ENCODE measurements around the gene INPPL1.
"Not testable (repeated sequence)": the region's sequence is repeated elsewhere in the genome, so short reads cannot be mapped to it uniquely, and the experiment has no call there.

INPPL1 gene

DNA sequence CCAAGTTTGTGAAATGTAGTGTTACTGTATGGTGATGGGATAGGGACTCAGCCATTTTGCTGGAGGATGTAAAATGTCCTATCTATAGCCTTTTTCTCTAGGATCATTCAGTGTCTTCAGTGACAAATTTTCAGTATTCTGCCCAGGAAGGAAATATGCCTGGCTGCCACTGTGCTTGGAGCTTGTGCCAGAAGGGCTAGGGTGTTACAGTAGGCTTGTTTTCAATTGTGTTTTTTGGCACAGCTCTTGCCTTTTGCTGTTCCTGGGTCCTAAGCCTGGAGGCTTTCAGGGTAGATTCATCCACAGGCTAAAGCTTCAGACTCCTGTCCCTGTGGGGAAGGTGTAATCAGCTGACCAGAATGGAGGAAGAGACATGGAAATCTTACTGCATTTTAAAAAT is 41.4 kb downstream of the INPPL1 start:
- Histone ChIP-seq H3K36me3 (ENCODE audit: control insufficient read depth, insufficient read depth, low read length) (no peaks in the 10 kb centered on the region), H3K4me1 (ENCODE audit: control insufficient read depth, insufficient read depth, low read length) (no peaks in the 10 kb centered on the region), H3K4me3 (ENCODE audit: low read length) (no peak overlapping the region), H3K9ac (ENCODE audit: low read length) (no peak overlapping the region), H3K27ac (ENCODE audit: low read depth, low read length) (no peak overlapping the region), H3K27me3 (ENCODE audit: control insufficient read depth, insufficient read depth, low read length) (no peaks in the 10 kb centered on the region)

DNA sequence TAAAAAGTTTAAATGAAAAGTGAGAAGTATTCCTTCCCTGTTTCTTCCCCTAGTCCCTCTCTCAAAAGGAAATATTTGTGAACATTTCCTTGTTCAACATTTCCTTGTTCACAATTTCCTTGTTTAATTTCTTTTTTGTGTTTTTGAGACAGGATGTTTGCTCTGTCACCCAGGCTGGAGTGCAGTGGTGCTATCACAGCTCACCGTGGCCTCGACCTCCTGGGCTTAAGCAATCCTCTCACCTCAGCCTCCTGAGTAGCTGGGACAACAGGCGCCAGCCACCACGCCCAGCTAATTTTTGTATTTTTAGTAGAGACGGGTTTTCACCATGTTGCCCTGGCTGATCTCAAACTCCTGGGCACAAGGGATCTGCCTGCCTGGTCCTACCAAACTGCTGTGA is 42.4 kb downstream of the INPPL1 start:
- not testable (repeated sequence) for H3K27ac ChIP-seq (ENCODE audit: low read depth, low read length); H3K27me3 ChIP-seq (ENCODE audit: control insufficient read depth, insufficient read depth, low read length); H3K4me1 ChIP-seq (ENCODE audit: control insufficient read depth, insufficient read depth, low read length); H3K4me3 ChIP-seq (ENCODE audit: low read length); H3K9ac ChIP-seq (ENCODE audit: low read length); H3K36me3 ChIP-seq (ENCODE audit: control insufficient read depth, insufficient read depth, low read length)

DNA sequence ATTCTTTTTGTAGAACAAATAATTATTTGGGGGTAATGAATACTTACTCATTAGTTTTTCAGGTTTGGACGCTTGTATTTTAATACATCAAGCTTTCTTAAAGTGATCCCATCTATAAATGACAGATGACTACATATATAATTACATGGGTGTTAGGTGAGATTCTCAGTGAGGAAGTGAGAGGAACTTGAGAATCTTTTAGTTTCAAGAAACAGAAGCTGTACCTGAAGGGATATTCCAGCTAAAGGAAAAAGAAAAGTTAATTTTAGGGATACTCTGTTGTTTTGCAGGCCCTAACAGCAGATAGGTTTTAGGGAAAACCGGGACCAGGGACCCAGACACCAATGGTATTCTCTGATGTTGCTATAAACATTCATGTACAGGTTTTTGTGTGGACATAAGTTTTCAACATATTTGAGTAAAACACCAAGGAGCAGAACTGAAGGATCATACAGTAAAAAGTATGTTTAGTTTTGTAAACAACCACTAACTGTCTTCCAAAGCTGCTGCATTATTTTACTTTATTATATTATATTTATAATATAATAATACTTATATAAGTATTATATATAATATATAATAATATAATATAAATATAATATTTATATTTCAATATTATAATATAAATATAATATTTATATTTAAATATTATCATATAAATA is 43.5 kb downstream of the INPPL1 start:
- Histone ChIP-seq H3K4me3 (ENCODE audit: low read length) (no peak overlapping the region), H3K27me3 (ENCODE audit: control insufficient read depth, insufficient read depth, low read length) (no peaks in the 10 kb centered on the region), H3K36me3 (ENCODE audit: control insufficient read depth, insufficient read depth, low read length) (no peaks in the 10 kb centered on the region), H3K27ac (ENCODE audit: low read depth, low read length) (no peak overlapping the region), H3K4me1 (ENCODE audit: control insufficient read depth, insufficient read depth, low read length) (no peaks in the 10 kb centered on the region), H3K9ac (ENCODE audit: low read length) (no peak overlapping the region)

DNA sequence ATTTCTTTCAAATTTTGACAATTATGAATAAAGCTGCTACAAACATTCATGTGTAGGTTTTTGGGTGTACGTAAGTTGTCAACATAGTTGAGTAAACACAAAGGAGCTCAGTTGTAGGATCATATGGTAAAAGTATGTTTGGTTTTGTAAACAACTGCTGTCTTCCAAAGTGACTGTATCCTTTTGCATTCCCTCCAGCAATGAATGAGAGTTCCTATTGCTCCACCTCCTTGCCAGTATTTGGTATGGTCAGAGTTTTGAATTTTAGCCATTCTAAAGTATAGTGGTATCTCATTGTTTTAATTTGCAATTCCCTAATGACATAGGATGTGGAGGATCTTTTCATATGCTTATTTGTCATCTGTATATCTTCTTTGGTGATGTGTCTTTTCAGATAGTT is 47.4 kb downstream of the INPPL1 start:
- no peak overlapping the region for H3K27ac ChIP-seq (ENCODE audit: low read depth, low read length)
- H3K27me3 ChIP-seq (ENCODE audit: control insufficient read depth, insufficient read depth, low read length): no peaks in the 10 kb centered on the region
- no peaks in the 10 kb centered on the region for H3K36me3 ChIP-seq (ENCODE audit: control insufficient read depth, insufficient read depth, low read length)
- no peak overlapping the region for H3K9ac ChIP-seq (ENCODE audit: low read length)
- no peaks in the 10 kb centered on the region for H3K4me1 ChIP-seq (ENCODE audit: control insufficient read depth, insufficient read depth, low read length)
- H3K4me3 ChIP-seq (ENCODE audit: low read length): no peak overlapping the region

DNA sequence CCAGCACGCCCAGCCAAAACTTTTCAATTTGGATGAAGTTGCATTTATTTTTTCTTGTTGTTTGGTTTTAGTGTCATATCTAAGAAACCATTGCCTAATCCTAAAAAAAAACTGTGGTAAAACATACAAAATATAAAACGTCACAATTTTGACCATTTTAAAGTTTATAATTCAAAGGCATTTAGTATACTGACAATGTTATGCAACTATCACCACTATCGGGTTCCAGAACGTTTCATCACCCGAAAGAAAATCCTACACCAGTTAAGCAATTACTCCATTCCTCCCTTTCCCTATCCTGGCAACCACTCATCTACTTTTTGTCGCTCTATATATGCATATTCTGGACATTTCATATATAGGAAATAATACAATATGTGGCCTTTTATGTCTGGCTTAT is 49.9 kb downstream of the INPPL1 start:
- Histone ChIP-seq H3K27ac (ENCODE audit: low read depth, low read length) (no peak overlapping the region), H3K36me3 (ENCODE audit: control insufficient read depth, insufficient read depth, low read length) (no peaks in the 10 kb centered on the region), H3K27me3 (ENCODE audit: control insufficient read depth, insufficient read depth, low read length) (no peaks in the 10 kb centered on the region), H3K4me1 (ENCODE audit: control insufficient read depth, insufficient read depth, low read length) (no peaks in the 10 kb centered on the region), H3K9ac (ENCODE audit: low read length) (no peak overlapping the region), H3K4me3 (ENCODE audit: low read length) (no peak overlapping the region)

DNA sequence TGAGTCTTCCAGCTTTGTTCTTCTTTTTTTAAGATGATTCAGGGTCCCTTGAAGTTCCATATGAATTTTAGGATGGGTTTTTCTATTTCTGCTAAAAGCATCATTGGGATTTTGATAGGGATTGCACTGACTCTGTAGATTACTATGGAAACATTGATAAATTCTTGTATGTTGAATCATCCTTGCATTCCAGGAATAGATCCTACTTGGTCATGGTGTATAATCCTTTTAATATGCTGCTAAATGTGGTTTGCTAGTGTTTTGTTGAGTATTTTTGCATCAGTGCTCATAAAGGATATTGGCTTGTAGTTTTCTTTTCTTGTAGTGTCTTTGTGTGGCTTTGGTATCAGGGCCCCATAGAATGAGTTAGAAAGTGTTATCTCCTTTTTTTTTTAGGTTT is 54.3 kb downstream of the INPPL1 start:
- Histone ChIP-seq H3K4me1 (ENCODE audit: control insufficient read depth, insufficient read depth, low read length) (no peaks in the 10 kb centered on the region), H3K27ac (ENCODE audit: low read depth, low read length) (no peak overlapping the region), H3K27me3 (ENCODE audit: control insufficient read depth, insufficient read depth, low read length) (no peaks in the 10 kb centered on the region), H3K9ac (ENCODE audit: low read length) (no peak overlapping the region), H3K4me3 (ENCODE audit: low read length) (no peak overlapping the region), H3K36me3 (ENCODE audit: control insufficient read depth, insufficient read depth, low read length) (no peaks in the 10 kb centered on the region)

DNA sequence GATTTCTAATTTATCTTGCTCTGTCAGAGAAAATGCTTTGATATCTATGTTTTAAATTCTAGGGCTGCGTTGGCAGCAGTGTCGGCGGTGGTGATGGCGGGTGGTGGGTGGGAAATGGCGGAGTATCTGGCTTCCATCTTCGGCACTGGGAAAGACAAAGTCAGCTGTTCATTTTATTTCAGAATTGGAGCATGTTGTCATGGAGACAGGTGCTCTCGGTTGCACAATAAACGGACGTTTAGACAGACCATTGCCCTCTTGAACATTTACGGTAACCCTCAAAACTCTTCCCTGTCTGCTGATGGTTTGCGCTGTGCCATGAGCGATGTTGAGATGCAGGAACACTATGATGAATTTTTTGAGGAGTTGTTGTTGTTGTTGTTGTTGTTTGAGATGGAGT is 55.5 kb downstream of the INPPL1 start:
- no peak overlapping the region for H3K27ac ChIP-seq (ENCODE audit: low read depth, low read length)
- no peaks in the 10 kb centered on the region for H3K27me3 ChIP-seq (ENCODE audit: control insufficient read depth, insufficient read depth, low read length)
- no peak overlapping the region for H3K4me3 ChIP-seq (ENCODE audit: low read length)
- no peaks in the 10 kb centered on the region for H3K4me1 ChIP-seq (ENCODE audit: control insufficient read depth, insufficient read depth, low read length)
- H3K36me3 ChIP-seq (ENCODE audit: control insufficient read depth, insufficient read depth, low read length): no peaks in the 10 kb centered on the region
- no peak overlapping the region for H3K9ac ChIP-seq (ENCODE audit: low read length)

DNA sequence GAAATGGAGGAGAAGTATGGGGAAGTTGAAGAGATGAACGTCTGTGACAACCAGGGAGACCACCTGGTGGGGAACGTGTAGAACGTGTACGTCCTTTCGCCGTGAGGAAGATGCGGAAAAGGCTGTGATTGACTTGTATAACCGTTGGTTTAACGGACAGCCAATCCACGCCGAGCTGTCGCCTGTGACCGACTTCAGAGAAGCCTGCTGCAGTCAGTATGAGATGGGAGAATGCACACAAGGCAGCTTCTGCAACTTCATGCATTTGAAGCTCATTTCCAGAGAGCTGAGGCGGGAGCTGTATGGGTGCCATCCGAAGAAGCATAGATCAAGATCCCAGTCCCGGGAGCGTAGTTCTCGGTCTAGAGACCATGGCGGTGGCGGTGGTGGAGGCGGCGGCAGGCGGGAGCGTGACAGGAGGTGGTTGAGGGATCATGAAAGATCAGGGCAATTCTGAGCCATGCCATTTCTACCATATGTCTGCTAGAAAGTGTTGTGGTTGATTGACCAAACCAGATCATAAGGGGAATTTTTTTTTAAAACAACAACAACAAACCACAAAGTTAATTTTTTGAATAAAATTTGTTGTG is 56.3 kb downstream of the INPPL1 start:
- Histone ChIP-seq H3K36me3 (ENCODE audit: control insufficient read depth, insufficient read depth, low read length) (no peaks in the 10 kb centered on the region), H3K9ac (ENCODE audit: low read length) (no peak overlapping the region), H3K4me3 (ENCODE audit: low read length) (no peak overlapping the region), H3K4me1 (ENCODE audit: control insufficient read depth, insufficient read depth, low read length) (no peaks in the 10 kb centered on the region), H3K27me3 (ENCODE audit: control insufficient read depth, insufficient read depth, low read length) (no peaks in the 10 kb centered on the region), H3K27ac (ENCODE audit: low read depth, low read length) (no peak overlapping the region)

DNA sequence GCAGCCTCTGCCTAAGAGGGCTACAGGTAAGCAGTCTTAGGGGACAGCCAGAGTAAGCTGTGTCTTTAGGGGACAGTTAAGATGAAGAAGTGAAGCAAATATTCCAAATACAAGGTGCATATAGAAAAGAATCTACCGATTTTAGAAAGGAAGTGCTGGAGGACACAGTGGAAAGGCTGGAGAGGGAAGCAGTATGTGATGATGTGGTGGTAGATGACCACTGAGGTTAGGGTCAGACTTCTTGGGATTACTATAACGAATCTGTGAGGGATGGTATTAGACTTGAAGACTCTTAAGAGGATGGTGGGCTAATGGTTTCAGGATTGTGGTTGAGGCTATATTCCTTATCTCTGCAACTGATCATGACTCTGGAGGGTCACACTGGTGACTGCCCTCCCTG is 59.4 kb downstream of the INPPL1 start:
- Histone ChIP-seq H3K27ac (ENCODE audit: low read depth, low read length) (no peak overlapping the region), H3K4me1 (ENCODE audit: control insufficient read depth, insufficient read depth, low read length) (no peaks in the 10 kb centered on the region), H3K4me3 (ENCODE audit: low read length) (no peak overlapping the region), H3K27me3 (ENCODE audit: control insufficient read depth, insufficient read depth, low read length) (no peaks in the 10 kb centered on the region), H3K36me3 (ENCODE audit: control insufficient read depth, insufficient read depth, low read length) (no peaks in the 10 kb centered on the region), H3K9ac (ENCODE audit: low read length) (no peak overlapping the region)

DNA sequence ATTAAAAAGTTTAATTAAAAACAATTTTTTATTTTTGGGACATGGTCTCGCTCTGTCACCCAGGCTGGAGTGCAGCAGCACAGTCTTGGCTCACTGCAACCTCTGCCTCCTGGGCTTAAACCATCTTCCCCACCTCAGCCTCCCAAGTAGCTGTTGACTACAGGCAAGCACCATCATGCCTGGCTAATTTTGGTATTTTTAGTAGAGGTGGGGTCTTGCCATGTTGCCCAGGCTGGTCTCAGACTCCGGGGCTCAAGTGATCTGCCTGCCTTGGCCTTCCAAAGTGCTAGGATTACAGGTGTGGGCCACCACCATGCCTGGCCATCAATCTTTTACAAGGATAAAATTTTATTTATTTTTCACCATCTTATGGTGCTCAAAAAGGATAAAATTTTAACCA is 62.7 kb downstream of the INPPL1 start:
- H3K27ac ChIP-seq (ENCODE audit: low read depth, low read length): no peak overlapping the region
- H3K27me3 ChIP-seq (ENCODE audit: control insufficient read depth, insufficient read depth, low read length): no peaks in the 10 kb centered on the region
- H3K9ac ChIP-seq (ENCODE audit: low read length): no peak overlapping the region
- no peak overlapping the region for H3K4me3 ChIP-seq (ENCODE audit: low read length)
- H3K4me1 ChIP-seq (ENCODE audit: control insufficient read depth, insufficient read depth, low read length): no peaks in the 10 kb centered on the region
- no peaks in the 10 kb centered on the region for H3K36me3 ChIP-seq (ENCODE audit: control insufficient read depth, insufficient read depth, low read length)
